HepG2 (cell line): ENCODE results near the gene ANKRD40CL. TPM values are rescaled to one million over a fixed set of nuclear protein-coding genes. Genes with fewer than 3 reads are reported as not detected.

Source experiments
- ATAC-seq: fragments of 200-7000 bp; cut with Tn5 transposase; 3 replicates; pipeline ENCODE4 v1.9.1; 2020; ENCODE audit warnings: mild to moderate bottlenecking, moderate library complexity
- BruUV-seq: library from RNA; stranded (reverse); fragments of 400-500 nt; replicated peaks from 2 replicates; lab custom pipeline; 2021; lab: Mats Ljungman, UMichigan
- CTCF ChIA-PET: fragments of 300-600 bp; formaldehyde crosslinking; extraction: SDS; loops from one replicate; lab custom pipeline; 2021; ENCODE audit warnings: low total read pairs, inconsistent platforms, low intra/inter-chr PET ratio; lab: Yijun Ruan, JAX
- POLR2A ChIA-PET: fragments of 350-600 bp; sonication (Branson Sonifier 250); formaldehyde crosslinking; loops from one replicate; lab custom pipeline; 2020; ENCODE audit warnings: antibody characterized with exemption, inconsistent platforms; lab: Yijun Ruan, JAX
- DNase-seq: peaks from one replicate; pipeline ENCODE4 v3.0.0-alpha.2; 2015; ENCODE audit warnings: low spot score
- FAIRE-seq: peaks from 3 replicates; lab custom pipeline; 2011; peaks lifted over from hg19 to GRCh38; lab: Jason Lieb, UNC
- H2AFZ ChIP-seq: one replicate; pipeline ENCODE4 v1.6.1; 2011; ENCODE audit warnings: low read length, inconsistent platforms
- H3K27ac ChIP-seq: fragments of 300-600 bp; 3 replicates; pipeline ENCODE4 v1.8.0; 2011; ENCODE audit warnings: mixed run types, mild to moderate bottlenecking, mixed read lengths, low read length, inconsistent platforms; ENCODE audit not compliant: insufficient read depth; ENCODE audit errors: extremely low read length
- H3K27me3 ChIP-seq, 2 experiments: fragments of 200-600 bp in 1 of 2; 2 replicates in 1 of 2; 3 replicates in 1 of 2; pipeline versions ENCODE4 v1.6.0 to v1.8.0; 2011; ENCODE audit warnings: low read length in 2 of 2, mild to moderate bottlenecking in 2 of 2, moderate library complexity in 2 of 2, inconsistent platforms in 1 of 2; ENCODE audit not compliant: insufficient read depth in 2 of 2, control insufficient read depth in 1 of 2
- H3K36me3 ChIP-seq, 2 experiments: fragments of 200-600 bp in 1 of 2; replicated peaks in 1 of 2; 2 replicates in 1 of 2; 3 replicates in 1 of 2; pipeline versions ENCODE4 v1.5.1 to v1.8.0; 2011; ENCODE audit warnings: low read length in 2 of 2, inconsistent platforms in 1 of 2; ENCODE audit not compliant: insufficient read depth in 2 of 2, control insufficient read depth in 1 of 2
- H3K4me1 ChIP-seq: 2 replicates; pipeline ENCODE4 v1.5.1; 2012; ENCODE audit warnings: low read length, inconsistent platforms; ENCODE audit not compliant: insufficient read depth
- H3K4me2 ChIP-seq: 2 replicates; pipeline ENCODE4 v1.6.0; 2011; ENCODE audit warnings: low read depth, low read length, inconsistent platforms
- H3K4me3 ChIP-seq, 3 experiments: fragments of 200-600 bp in 1 of 3; sonication (generic), shearing (Covaris generic) in 1 of 3; replicated peaks in 1 of 3; 2 replicates each; pipeline ENCODE4 v1.5.1; 2011 to 2016; ENCODE audit warnings: low read length in 3 of 3, inconsistent platforms in 2 of 3, low read depth in 2 of 3, mild to moderate bottlenecking in 2 of 3, control low read depth in 1 of 3, mixed read lengths in 1 of 3; ENCODE audit not compliant: insufficient read depth in 1 of 3
- H3K79me2 ChIP-seq: one replicate; pipeline ENCODE4 v1.6.1; 2011; ENCODE audit warnings: low read length, inconsistent platforms; ENCODE audit not compliant: insufficient read depth
- H3K9ac ChIP-seq: 2 replicates; pipeline ENCODE4 v1.6.0; 2011; ENCODE audit warnings: mild to moderate bottlenecking, low read depth, low read length, inconsistent platforms; ENCODE audit not compliant: insufficient read depth
- H3K9me3 ChIP-seq: 2 replicates; pipeline ENCODE4 v1.5.1; 2012; ENCODE audit warnings: mild to moderate bottlenecking, low read length
- H4K20me1 ChIP-seq: 2 replicates; pipeline ENCODE4 v1.6.0; 2011; ENCODE audit warnings: inconsistent platforms, mild to moderate bottlenecking, low read length, moderate library complexity; ENCODE audit not compliant: insufficient read depth
- ARNTL ChIP-seq: sonication (generic); formaldehyde crosslinking; IDR thresholded peaks from 2 replicates; pipeline ENCODE4 v1.4.0; 2020; ENCODE audit warnings: mild to moderate bottlenecking, missing genetic modification reagents
- ATF2 ChIP-seq: sonication (generic); formaldehyde crosslinking; IDR thresholded peaks from 2 replicates; pipeline ENCODE4 v1.4.0; 2020; ENCODE audit warnings: missing genetic modification reagents
- DR1 ChIP-seq: sonication (generic); formaldehyde crosslinking; IDR thresholded peaks from 2 replicates; pipeline ENCODE4 v1.8.0; 2021; ENCODE audit warnings: mild to moderate bottlenecking, missing genetic modification reagents, inconsistent platforms
- GMEB1 ChIP-seq: sonication (generic); formaldehyde crosslinking; IDR thresholded peaks from 2 replicates; pipeline ENCODE4 v1.5.1; 2020; ENCODE audit warnings: missing genetic modification reagents, mild to moderate bottlenecking, borderline replicate concordance
- HIC2 ChIP-seq: sonication (generic); formaldehyde crosslinking; IDR thresholded peaks from 2 replicates; pipeline ENCODE4 v1.9.0; 2022; ENCODE audit warnings: low read depth, missing genetic modification reagents
- HNRNPH1 ChIP-seq: fragments of 200-400 bp; formaldehyde crosslinking; optimal IDR thresholded peaks from 2 replicates; pipeline ENCODE3; 2017; ENCODE audit warnings: mild to moderate bottlenecking, low read depth, low read length
- KMT2A ChIP-seq: sonication (generic); formaldehyde crosslinking; IDR thresholded peaks from 2 replicates; pipeline ENCODE4 v1.4.0; 2020; ENCODE audit warnings: missing genetic modification reagents
- RFX1 ChIP-seq: fragments of 450-650 bp; IDR thresholded peaks from 2 replicates; pipeline ENCODE4 v1.6.1; 2017
- SNRNP70 ChIP-seq: fragments of 200-400 bp; formaldehyde crosslinking; IDR thresholded peaks from 2 replicates; pipeline ENCODE4 v1.6.1; 2017; ENCODE audit warnings: mild to moderate bottlenecking, low read depth, low read length, moderate library complexity
- TFE3 ChIP-seq: IDR thresholded peaks from 2 replicates; pipeline ENCODE4 v1.6.1; 2016
- TOPORS ChIP-seq: sonication (generic); formaldehyde crosslinking; IDR thresholded peaks from 2 replicates; pipeline ENCODE4 v1.8.0; 2023; ENCODE audit warnings: mild to moderate bottlenecking, missing genetic modification reagents
- ZFAT ChIP-seq: sonication (generic); formaldehyde crosslinking; conservative IDR thresholded peaks from 2 replicates; pipeline ENCODE4 v1.8.1; 2023; ENCODE audit warnings: missing genetic modification reagents, inconsistent platforms
- ZFP37 ChIP-seq: sonication (generic); formaldehyde crosslinking; IDR thresholded peaks from 2 replicates; pipeline ENCODE4 v1.4.0; 2020; ENCODE audit warnings: missing genetic modification reagents, borderline replicate concordance
- ZNF264 ChIP-seq: sonication (generic); formaldehyde crosslinking; IDR thresholded peaks from 2 replicates; pipeline ENCODE4 v1.4.0; 2020; ENCODE audit warnings: missing genetic modification reagents
- ZNF275 ChIP-seq: sonication (generic); formaldehyde crosslinking; IDR thresholded peaks from 2 replicates; pipeline ENCODE4 v1.8.0; 2022; ENCODE audit warnings: missing genetic modification reagents, mild to moderate bottlenecking, inconsistent platforms, borderline replicate concordance
- ZNF33A ChIP-seq: sonication (generic); formaldehyde crosslinking; IDR thresholded peaks from 2 replicates; pipeline ENCODE4 v1.5.1; 2020; ENCODE audit warnings: missing genetic modification reagents, mild to moderate bottlenecking, moderate library complexity, borderline replicate concordance
- ZNF556 ChIP-seq: sonication (generic); formaldehyde crosslinking; IDR thresholded peaks from 2 replicates; pipeline ENCODE4 v1.4.0; 2020; ENCODE audit warnings: mild to moderate bottlenecking, missing genetic modification reagents, borderline replicate concordance
- ZNF572 ChIP-seq: sonication (generic); formaldehyde crosslinking; IDR thresholded peaks from 2 replicates; pipeline ENCODE4 v1.5.1; 2020; ENCODE audit warnings: mild to moderate bottlenecking, missing genetic modification reagents
- ZNF614 ChIP-seq: IDR thresholded peaks from 2 replicates; pipeline ENCODE4 v1.6.1; 2018; ENCODE audit warnings: missing biosample characterization, missing genetic modification reagents, inconsistent platforms, borderline replicate concordance
- WGBS: methylation state at CpG from one replicate; pipeline ENCODE4 v1.1.6; 2017; ENCODE audit warnings: low lambda C conversion rate; 5-methylcytosine and 5-hydroxymethylcytosine counted together
- in situ Hi-C: cut with HindIII; loops from 2 replicates; pipeline ENCODE4 v1.10.0; 2017; ENCODE audit warnings: low pct_unique_long_range_greater_than_20kb; ENCODE audit not compliant: extremely low pct_ligation_motif_present
- intact Hi-C: fragments of 100-400 bp; cut with micrococcal nuclease; formaldehyde crosslinking; loops from one replicate; pipeline ENCODE4 v1.10.0; 2022; ENCODE audit not compliant: unreplicated experiment
- polyA plus RNA-seq, 8 experiments: library from polyadenylated mRNA; depleted of rRNA in 3 of 8; stranded (reverse) in 7 of 8; unstranded in 1 of 8; fragments of >200 nt; fragmentation: Illumina TruSeq in 4 of 8; extraction: Trizol in 4 of 8; gene quantifications; 2 replicates each; pipeline versions ENCODE4 v1.2.1 to v1.2.3, GENCODE V29; 2011 to 2016; ENCODE audit warnings: low read depth in 4 of 8, missing spikeins in 1 of 8, mixed read lengths in 1 of 8; ENCODE audit not compliant: insufficient read depth in 1 of 8
- total RNA-seq, 5 experiments: library from RNA; depleted of rRNA; stranded (reverse); fragments of >200 nt; fragmentation: Illumina TruSeq; extraction: Trizol; gene quantifications; 2 replicates each; pipeline ENCODE4 v1.2.3, GENCODE V29; 2016; ENCODE audit warnings: low read depth in 1 of 5

The ANKRD40CL gene
- total and polyA plus RNA-seq, 2 of the 13 experiments (the other 11 are each of a cell fraction or from before 2014, with no cell fraction given): 0.03 to 0.11 TPM

GRCh38 chr17:50712641-50713040 is 54.7 kb downstream of the ANKRD40CL start:
- in situ Hi-C loops (no loop called here), intact Hi-C loops (no loop called here)
- FAIRE-seq: no peak
- ChIA-PET CTCF (no interaction called here), POLR2A (no interaction called here)
- no peak for DNase-seq
- no peaks in the 10 kb centered on the region for H3K9me3 ChIP-seq
- BruUV-seq: no TSS peak
- no peaks in the 10 kb centered on the region for H4K20me1 ChIP-seq
- H2AFZ ChIP-seq: no peak overlapping the region
- ATAC-seq: no peak
- 80% methylated on average over 9 of the region's 9 CpGs for WGBS
- peaks cover 9% of the 10 kb centered on the region for H3K79me2 ChIP-seq
- H3K36me3 ChIP-seq: no peaks in the 10 kb centered on the region
- H3K4me1 ChIP-seq: peaks cover 43% of the 10 kb centered on the region
- H3K4me2 ChIP-seq: no peak overlapping the region
- no peaks in the 10 kb centered on the region; a peak in 2 of 5 replicates for H3K27me3 ChIP-seq
- no peak overlapping the region for H3K27ac ChIP-seq
- H3K9ac ChIP-seq: no peak overlapping the region
- H3K4me3 ChIP-seq: no peak overlapping the region
- TF ChIP-seq TFE3 (CRISPR knock-in tag) (no peak), SNRNP70 (no peak), ZNF33A (CRISPR knock-in tag) (no peak), KMT2A (CRISPR knock-in tag) (no peak), ZNF556 (CRISPR knock-in tag) (no peak), RFX1 (no peak), HIC2 (no peak), ZFP37 (CRISPR knock-in tag) (no peak), GMEB1 (CRISPR knock-in tag) (no peak), ZNF572 (CRISPR knock-in tag) (no peak), ZNF264 (CRISPR knock-in tag) (no peak), DR1 (CRISPR knock-in tag) (no peak), ARNTL (CRISPR knock-in tag) (no peak), ATF2 (CRISPR knock-in tag) (no peak), TOPORS (no peak), ZNF614 (CRISPR knock-in tag) (no peak), ZNF275 (CRISPR knock-in tag) (no peak), ZFAT (CRISPR knock-in tag) (no peak), HNRNPH1 (no peak)
